NCI-H526 (cell line): ENCODE results near the gene RHOT1.
"Not testable (repeated sequence)": the region's sequence is repeated elsewhere in the genome, so short reads cannot be mapped to it uniquely, and the experiment has no call there.

Experiments
- DNase-seq, 2 experiments: peaks; one replicate each; lab custom pipeline; 2025; lab: John Stamatoyannopoulos, UW

RHOT1 gene

GRCh38 chr17:32159586-32160438, 17.5 kb downstream of the RHOT1 start:
- DNase-seq, result no peak

- no peak for DNase-seq
Observed at GRCh38 chr17:32160526-32160925, 18.2 kb downstream of the RHOT1 start.

DNA sequence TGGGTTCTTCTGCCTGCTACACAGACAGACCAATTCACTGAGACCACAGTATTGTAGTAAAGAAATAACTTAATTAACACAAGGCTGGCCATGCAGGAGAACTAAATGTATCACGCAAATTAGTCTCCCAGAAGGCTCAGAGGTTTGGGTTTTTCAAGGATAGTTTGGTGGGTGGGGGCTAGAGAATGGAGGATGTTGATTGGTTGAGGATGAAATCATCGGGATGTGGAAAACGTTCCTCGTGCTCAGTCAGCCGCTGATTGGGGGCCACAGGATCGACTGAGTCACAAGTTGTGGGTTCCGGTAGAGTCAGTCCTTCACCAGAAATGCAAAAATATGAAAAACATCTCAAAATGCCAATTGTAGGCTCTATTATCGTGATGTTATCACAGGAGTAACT, 18.7 kb downstream of the RHOT1 start:
- no peak for DNase-seq

DNA sequence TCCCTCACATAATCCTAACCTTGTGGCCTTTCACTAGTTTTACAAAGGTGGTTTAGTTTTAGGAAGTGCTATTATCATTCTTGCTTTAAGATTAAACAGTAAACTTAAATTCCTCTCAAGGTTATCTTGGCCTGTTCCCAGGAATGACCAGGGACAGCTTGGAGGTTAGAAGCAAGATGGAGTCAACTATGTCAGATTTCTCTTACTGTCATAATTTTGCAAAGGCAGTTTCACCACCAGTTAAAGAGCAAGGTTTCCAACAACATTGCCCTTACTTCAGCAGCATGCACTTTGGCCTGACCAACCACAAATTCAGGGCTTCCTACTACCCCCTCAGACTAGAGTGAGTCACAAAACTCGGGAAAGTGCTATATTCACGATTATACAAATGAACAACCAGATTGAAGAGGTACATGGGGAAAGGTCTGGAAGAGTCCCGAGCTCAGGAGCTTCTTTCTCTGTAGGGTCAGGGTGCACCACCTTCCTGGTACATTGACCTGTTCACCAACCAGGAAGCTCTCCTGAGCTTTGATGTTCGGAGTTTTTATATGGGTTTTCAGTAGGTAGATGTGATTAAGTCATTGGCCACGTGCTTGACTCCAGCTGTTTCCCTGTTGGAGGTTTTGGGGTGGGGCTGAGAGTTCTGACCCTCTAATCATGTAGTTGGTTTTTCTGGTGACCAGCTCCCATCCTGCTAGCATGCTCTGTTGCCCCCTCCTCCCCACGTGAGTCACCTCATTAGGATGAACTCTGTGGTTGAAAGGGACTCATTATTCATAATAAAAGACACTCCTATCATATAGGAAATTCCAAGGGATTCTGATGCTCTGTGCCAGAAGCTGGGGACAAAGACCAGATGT, 19.4 kb downstream of the RHOT1 start:
- no peak for DNase-seq

GRCh38 chr17:32174889-32175288, 32.6 kb downstream of the RHOT1 start:
- DNase-seq, result no peak

DNA sequence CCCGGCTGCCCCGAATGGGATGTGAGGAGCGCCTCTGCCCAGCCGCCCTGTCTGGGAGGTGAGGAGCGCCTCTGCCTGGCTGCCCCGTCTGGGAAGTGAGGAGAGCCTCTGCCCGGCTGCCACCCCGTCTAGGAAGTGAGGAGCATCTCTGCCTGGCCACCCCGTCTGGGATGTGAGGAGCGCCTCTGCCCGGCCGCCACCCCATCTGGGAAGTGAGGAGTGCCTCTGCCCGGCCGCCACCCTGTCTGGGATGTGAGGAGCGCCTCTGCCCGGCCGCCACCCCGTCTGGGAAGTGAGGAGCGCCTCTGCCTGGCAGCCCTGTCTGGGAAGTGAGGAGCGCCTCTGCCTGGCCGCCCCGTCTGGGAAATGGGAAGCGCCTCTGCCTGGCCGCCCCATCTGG, 36.4 kb downstream of the RHOT1 start:
- DNase-seq, result not testable (repeated sequence)

GRCh38 chr17:32179103-32179502, 36.8 kb downstream of the RHOT1 start:
- DNase-seq, result not testable (repeated sequence)

GRCh38 chr17:32179526-32179925, 37.2 kb downstream of the RHOT1 start:
- DNase-seq, result not testable (repeated sequence)

DNA sequence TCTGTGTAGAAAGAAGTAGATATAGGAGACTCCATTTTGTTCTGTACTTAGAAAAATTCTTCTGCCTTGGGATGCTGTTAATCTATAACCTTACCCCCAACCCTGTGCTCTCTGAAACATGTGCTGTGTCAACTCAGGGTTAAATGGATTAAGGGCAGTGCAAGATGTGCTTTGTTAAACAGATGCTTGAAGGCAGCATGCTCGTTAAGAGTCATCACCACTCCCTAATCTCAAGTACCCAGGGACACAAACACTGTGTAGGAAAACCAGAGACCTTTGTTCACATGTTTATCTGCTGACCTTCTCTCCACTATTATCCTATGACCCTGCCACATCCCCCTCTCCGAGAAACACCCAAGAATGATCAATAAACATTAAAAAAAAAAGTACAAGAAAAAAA, 38.0 kb downstream of the RHOT1 start:
- DNase-seq, result not testable (repeated sequence)

DNA sequence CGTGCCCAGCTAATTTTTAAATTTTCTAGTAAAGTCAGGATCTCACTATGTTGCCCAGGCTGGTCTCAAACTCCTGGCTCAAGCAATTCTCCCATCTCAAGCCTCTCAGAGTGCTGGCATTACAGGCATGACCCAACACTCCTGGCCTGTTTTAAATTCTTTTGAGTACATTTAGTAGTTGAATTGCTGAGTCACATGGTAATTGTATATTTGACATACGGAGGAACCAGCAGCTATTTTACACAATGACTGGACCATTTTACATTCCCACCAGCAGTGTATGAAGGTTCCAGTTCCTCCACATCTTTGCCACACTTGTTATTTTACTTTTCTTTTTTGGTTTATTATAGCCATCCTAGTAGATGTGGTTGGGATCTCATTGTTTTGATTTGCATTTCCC, 43.6 kb downstream of the RHOT1 start:
- no peak for DNase-seq

DNA sequence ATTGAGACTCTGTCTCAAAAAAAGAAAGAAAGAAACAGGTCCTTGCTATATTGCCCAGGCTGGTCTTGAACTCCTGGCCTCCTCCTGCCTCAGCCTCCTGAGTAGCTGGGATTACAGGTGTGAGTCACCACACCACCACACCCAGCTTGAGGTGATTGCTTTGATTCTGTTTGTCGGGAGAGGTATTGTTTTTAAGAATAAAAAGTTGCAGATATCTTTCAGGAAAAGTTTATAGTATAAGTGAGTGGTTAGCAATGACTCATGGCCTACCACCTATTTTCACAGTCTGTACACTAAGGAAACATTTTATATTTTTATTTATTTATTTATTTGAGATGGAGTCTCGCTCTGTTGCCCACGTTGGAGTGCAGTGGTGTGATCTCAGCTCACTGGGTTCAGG, 45.0 kb downstream of the RHOT1 start:
- DNase-seq, result no peak

DNA sequence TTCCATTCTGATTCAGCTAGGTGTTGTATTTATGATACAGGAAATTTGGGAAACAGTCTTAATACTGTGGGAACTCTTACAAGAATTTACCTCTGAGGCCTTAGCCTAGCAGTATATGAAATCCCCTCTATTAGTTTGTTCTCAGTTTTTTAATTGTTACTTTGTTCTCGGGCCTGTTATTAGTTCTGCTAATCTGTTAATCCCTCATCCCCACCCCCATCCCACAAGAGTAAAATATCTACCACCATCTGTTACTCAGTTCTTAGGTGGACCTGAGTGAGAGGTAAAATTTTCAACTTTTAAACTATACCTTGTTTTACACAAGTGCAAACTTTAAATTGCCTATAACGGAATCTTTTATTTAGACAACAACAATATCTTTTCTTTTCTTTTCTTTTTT, 47.0 kb downstream of the RHOT1 start:
- no peak for DNase-seq

- no peak for DNase-seq
Observed at GRCh38 chr17:32191306-32191705, 49.0 kb downstream of the RHOT1 start.

DNA sequence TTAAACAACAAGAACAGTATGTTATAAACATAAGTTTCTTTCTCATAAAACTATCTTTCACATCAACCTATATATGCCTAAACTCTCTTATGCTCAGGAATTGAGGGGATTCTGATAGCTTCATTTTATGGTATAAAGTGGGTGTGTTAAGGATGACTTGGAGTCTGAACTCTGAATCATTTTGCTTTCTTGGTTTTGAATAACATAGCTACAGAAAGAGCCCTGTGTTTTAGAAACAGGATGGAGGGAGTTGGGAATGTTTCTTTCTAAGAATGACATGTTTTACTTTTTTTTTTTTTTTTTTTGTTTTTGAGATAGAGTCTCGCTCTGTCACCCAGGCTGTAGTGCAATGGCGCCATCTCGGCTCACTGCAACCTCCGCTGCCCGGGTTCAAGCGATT, 50.1 kb downstream of the RHOT1 start:
- DNase-seq, result no peak

- no peak for DNase-seq
Observed at GRCh38 chr17:32197987-32198386, 55.7 kb downstream of the RHOT1 start.

DNA sequence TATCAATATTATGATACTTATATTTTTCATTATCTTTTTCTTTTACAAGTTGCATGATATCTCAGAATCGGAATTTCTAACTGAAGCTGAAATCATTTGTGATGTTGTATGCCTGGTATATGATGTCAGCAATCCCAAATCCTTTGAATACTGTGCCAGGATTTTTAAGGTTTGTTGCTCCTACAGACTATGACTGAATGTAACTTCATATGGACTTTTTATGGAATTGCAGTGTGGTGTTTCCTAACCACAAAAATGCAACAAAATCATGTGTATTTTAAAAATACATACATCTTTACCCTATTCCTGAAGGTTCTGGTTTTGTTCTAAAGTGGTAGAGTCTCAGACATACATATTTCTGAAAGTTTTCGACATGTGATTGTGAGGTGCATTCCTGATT, 64.6 kb downstream of the RHOT1 start:
- DNase-seq, result no peak

DNA sequence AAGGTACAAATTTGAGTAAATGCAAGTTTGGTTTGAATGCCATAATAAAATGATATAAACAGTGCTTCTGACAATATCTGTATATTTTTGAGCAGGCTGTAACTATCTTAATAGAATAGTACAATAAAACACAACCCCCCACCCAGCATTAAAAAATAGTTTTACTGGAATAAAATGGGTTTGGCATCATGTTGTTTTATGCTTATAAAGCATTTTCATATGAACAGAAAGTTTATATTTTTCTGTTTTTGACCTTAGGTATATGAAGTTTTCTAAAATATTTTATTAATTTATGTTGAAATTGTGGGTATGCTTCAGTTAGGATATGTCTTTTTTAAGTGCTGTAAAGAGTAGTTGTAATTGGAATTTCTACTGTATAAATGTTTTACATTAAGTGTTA, 66.1 kb downstream of the RHOT1 start:
- no peak for DNase-seq

- no peak for DNase-seq
Observed at GRCh38 chr17:32209608-32210007, 67.3 kb downstream of the RHOT1 start.

DNA sequence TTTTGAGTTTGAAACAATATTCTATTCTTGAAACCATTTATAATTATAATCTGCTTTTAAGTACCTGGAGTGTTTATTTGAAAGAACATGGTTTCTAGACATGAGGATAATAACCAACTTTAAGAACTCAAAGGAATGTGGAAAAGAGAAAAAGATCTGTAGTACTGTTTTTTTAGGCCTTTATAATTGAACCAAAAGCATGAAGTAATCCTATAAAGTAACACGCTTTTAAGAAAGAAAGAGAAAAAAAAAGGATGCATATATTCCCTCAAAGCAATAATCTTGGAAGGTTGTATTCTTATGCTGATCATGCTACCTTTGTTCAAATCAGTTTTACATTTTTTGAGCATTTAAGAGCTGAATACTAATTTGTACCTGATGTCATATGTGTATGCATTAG, 69.4 kb downstream of the RHOT1 start:
- no peak for DNase-seq

DNA sequence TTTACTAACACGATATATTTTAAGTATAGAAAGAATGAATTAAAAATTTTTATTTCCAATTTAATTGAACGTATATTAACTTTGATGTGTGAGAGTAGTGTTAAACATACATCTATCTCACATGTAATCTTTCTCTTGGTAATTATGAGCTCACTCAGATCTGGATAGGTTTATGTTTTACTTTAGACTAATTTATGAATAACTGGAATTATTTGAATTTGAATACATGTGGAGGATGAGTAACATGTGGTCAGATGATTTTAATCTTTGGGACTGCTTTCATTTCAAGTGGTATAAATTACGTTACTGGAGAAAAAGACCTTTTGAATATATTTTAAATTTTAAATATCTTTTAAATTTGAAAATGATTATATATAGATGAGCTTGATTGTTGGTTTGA, 73.4 kb downstream of the RHOT1 start:
- no peak for DNase-seq

- no peak for DNase-seq
Observed at GRCh38 chr17:32222621-32223020, 80.3 kb downstream of the RHOT1 start.

- no peak for DNase-seq
Observed at GRCh38 chr17:32223703-32224102, 81.4 kb downstream of the RHOT1 start.

DNA sequence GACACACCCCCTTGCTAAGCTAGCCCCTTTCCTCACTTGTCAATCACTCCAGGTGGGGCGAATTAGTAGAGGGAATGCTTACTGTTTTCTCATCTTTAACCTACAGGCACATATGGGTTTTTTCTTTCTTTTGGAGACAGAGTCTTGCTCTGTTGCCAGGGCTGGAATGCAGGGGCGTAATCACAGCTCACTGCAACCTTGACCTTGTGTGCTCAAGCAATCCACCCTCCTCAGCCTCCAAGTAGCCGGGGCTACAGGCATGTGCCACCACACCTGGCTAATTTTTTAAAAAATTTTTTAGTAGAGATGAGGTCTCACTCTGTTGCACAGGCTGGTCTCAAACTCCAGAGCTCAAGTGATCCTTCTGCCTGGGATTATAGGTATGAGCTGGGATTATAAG, 84.6 kb downstream of the RHOT1 start:
- DNase-seq, result no peak
